Measurements from ENCODE around the gene TNFRSF1B.

Gene TNFRSF1B

GRCh38 chr1:12166834-12167492, at the start of gene TNFRSF1B:
Gene TNFRSF1B (plus strand): TSS chr1:12166991. CDS start chr1:12167092, 101 bp downstream.
- no peak within 1 kb of the TSS for H3K4me3 ChIP-seq (ENCODE audit: low read depth, low read length)

GRCh38 chr1:12121212-12122003, 45.4 kb upstream of the TNFRSF1B start:
- no peak overlapping the region for H3K4me3 ChIP-seq (ENCODE audit: low read depth, low read length)

- H3K4me3 ChIP-seq (ENCODE audit: low read depth, low read length), result no peak overlapping the region
These were observed 43.6 kb upstream of the TNFRSF1B start for GRCh38 chr1:12123172-12123571.

GRCh38 chr1:12124693-12125421, 41.9 kb upstream of the TNFRSF1B start:
- H3K4me3 ChIP-seq (ENCODE audit: low read depth, low read length), result no peak overlapping the region

GRCh38 chr1:12125422-12126355, 41.1 kb upstream of the TNFRSF1B start:
- H3K4me3 ChIP-seq (ENCODE audit: low read depth, low read length), result no peak overlapping the region

- H3K4me3 ChIP-seq (ENCODE audit: low read depth, low read length), result no peak overlapping the region
These were observed 40.0 kb upstream of the TNFRSF1B start for GRCh38 chr1:12126781-12127180.

- no peak overlapping the region for H3K4me3 ChIP-seq (ENCODE audit: low read depth, low read length)
These were observed 39.5 kb upstream of the TNFRSF1B start for GRCh38 chr1:12127206-12127810.

- H3K4me3 ChIP-seq (ENCODE audit: low read depth, low read length), result no peak overlapping the region
These were observed 38.7 kb upstream of the TNFRSF1B start for GRCh38 chr1:12128120-12128519.

GRCh38 chr1:12129624-12130023, 37.2 kb upstream of the TNFRSF1B start:
- H3K4me3 ChIP-seq (ENCODE audit: low read depth, low read length), result no peak overlapping the region

- no peak overlapping the region for H3K4me3 ChIP-seq (ENCODE audit: low read depth, low read length)
These were observed 36.2 kb upstream of the TNFRSF1B start for GRCh38 chr1:12130466-12131130.

- H3K4me3 ChIP-seq (ENCODE audit: low read depth, low read length), result no peak overlapping the region
These were observed 34.7 kb upstream of the TNFRSF1B start for GRCh38 chr1:12132078-12132477.

GRCh38 chr1:12134716-12135115, 32.1 kb upstream of the TNFRSF1B start:
- no peak overlapping the region for H3K4me3 ChIP-seq (ENCODE audit: low read depth, low read length)

- no peak overlapping the region for H3K4me3 ChIP-seq (ENCODE audit: low read depth, low read length)
These were observed 31.2 kb upstream of the TNFRSF1B start for GRCh38 chr1:12135612-12136011.

- no peak overlapping the region for H3K4me3 ChIP-seq (ENCODE audit: low read depth, low read length)
These were observed 29.7 kb upstream of the TNFRSF1B start for GRCh38 chr1:12136916-12137610.

- H3K4me3 ChIP-seq (ENCODE audit: low read depth, low read length), result no peak overlapping the region
These were observed 28.3 kb upstream of the TNFRSF1B start for GRCh38 chr1:12138196-12139168.

GRCh38 chr1:12140016-12140415, 26.8 kb upstream of the TNFRSF1B start:
- no peak overlapping the region for H3K4me3 ChIP-seq (ENCODE audit: low read depth, low read length)

GRCh38 chr1:12140515-12141162, 26.2 kb upstream of the TNFRSF1B start:
- H3K4me3 ChIP-seq (ENCODE audit: low read depth, low read length), result no peak overlapping the region
